Keratinocyte (primary cell): Measurements from ENCODE around the gene GTF3C5. TPM values are rescaled to one million over a fixed set of nuclear protein-coding genes. Genes with fewer than 3 reads are reported as not detected.

Source experiments
- DNase-seq: peaks from one replicate; pipeline ENCODE4 v3.0.0-alpha.2; 2011; ENCODE audit warnings: low read depth, missing footprints, low spot score
- FAIRE-seq: peaks from 2 replicates; lab custom pipeline; 2011; peaks lifted over from hg19 to GRCh38; lab: Jason Lieb, UNC
- H2AFZ ChIP-seq: 2 replicates; pipeline ENCODE4 v1.6.0; 2012; ENCODE audit warnings: low read length, control low read depth, inconsistent platforms; ENCODE audit not compliant: control insufficient read depth
- H3K27ac ChIP-seq: 2 replicates; pipeline ENCODE4 v1.5.1; 2011; ENCODE audit warnings: low read length; ENCODE audit not compliant: control insufficient read depth, insufficient read depth
- H3K27me3 ChIP-seq: 3 replicates; pipeline ENCODE4 v1.6.0; 2011; ENCODE audit warnings: low read length; ENCODE audit not compliant: control insufficient read depth, insufficient read depth; ENCODE audit errors: extremely low read depth
- H3K36me3 ChIP-seq, 2 experiments: 2 replicates in 1 of 2; 3 replicates in 1 of 2; pipeline ENCODE4 v1.5.1; 2011; ENCODE audit warnings: low read length in 2 of 2, mild to moderate bottlenecking in 1 of 2; ENCODE audit not compliant: control insufficient read depth in 2 of 2, insufficient read depth in 2 of 2; ENCODE audit errors: extremely low read depth in 1 of 2
- H3K4me1 ChIP-seq: 3 replicates; pipeline ENCODE4 v1.5.1; 2011; ENCODE audit warnings: low read length; ENCODE audit not compliant: control insufficient read depth, insufficient read depth; ENCODE audit errors: extremely low read depth
- H3K4me2 ChIP-seq: 3 replicates; pipeline ENCODE4 v1.6.0; 2011; ENCODE audit warnings: low read depth, low read length; ENCODE audit not compliant: control insufficient read depth, insufficient read depth; ENCODE audit errors: extremely low read depth
- H3K4me3 ChIP-seq, 3 experiments: fragments of 200-600 bp in 1 of 3; sonication (generic) in 1 of 3; 2 replicates in 2 of 3; 3 replicates in 1 of 3; pipeline ENCODE4 v1.5.1; 2011 to 2016; ENCODE audit warnings: low read length in 3 of 3, mild to moderate bottlenecking in 3 of 3, control low read depth in 2 of 3, inconsistent platforms in 1 of 3, low read depth in 1 of 3, mixed read lengths in 1 of 3, mixed run types in 1 of 3, moderate library complexity in 1 of 3; ENCODE audit not compliant: control insufficient read depth in 2 of 3, insufficient read depth in 2 of 3; ENCODE audit errors: extremely low read depth in 1 of 3
- H3K79me2 ChIP-seq: 2 replicates; pipeline ENCODE4 v1.6.0; 2012; ENCODE audit warnings: low read length; ENCODE audit not compliant: control insufficient read depth, insufficient read depth
- H3K9ac ChIP-seq: 3 replicates; pipeline ENCODE4 v1.6.0; 2011; ENCODE audit warnings: low read length; ENCODE audit not compliant: control insufficient read depth, insufficient read depth; ENCODE audit errors: extremely low read depth
- H3K9me1 ChIP-seq: 3 replicates; pipeline ENCODE4 v1.6.0; 2011; ENCODE audit warnings: low read length; ENCODE audit not compliant: control insufficient read depth, insufficient read depth; ENCODE audit errors: extremely low read depth
- H3K9me3 ChIP-seq: 2 replicates; pipeline ENCODE4 v1.5.1; 2012; ENCODE audit warnings: low read depth, low read length; ENCODE audit not compliant: control insufficient read depth
- H4K20me1 ChIP-seq: 3 replicates; pipeline ENCODE4 v1.6.0; 2011; ENCODE audit warnings: low read length; ENCODE audit not compliant: control insufficient read depth, insufficient read depth; ENCODE audit errors: extremely low read depth
- CTCF ChIP-seq, 3 experiments: IDR thresholded peaks in 1 of 3; conservative IDR thresholded peaks in 1 of 3; optimal IDR thresholded peaks in 1 of 3; 2 replicates in 2 of 3; 3 replicates in 1 of 3; pipeline versions ENCODE3 to v1.5.1; 2011; ENCODE audit warnings: low read length in 3 of 3, mild to moderate bottlenecking in 3 of 3, moderate library complexity in 2 of 3, control low read depth in 1 of 3, inconsistent platforms in 1 of 3; ENCODE audit not compliant: insufficient read depth in 2 of 3; ENCODE audit errors: extremely low read depth in 1 of 3
- EZH2 ChIP-seq: IDR thresholded peaks from one replicate; pipeline ENCODE4 v1.6.1; 2012; ENCODE audit warnings: inconsistent platforms, mild to moderate bottlenecking, low read length, moderate library complexity
- dilution Hi-C: fragments of 300-500 bp; cut with MboI; formaldehyde crosslinking; loops from one replicate; pipeline ENCODE4 v1.7.0; 2020; ENCODE audit warnings: low sequenced_read_pairs; ENCODE audit not compliant: extremely low pct_ligation_motif_present
- polyA plus RNA-seq, 5 experiments: library from polyadenylated mRNA; depleted of rRNA in 3 of 5; stranded (reverse) in 3 of 5; stranded (forward) in 1 of 5; unstranded in 1 of 5; fragments of >200 nt; gene quantifications; 1 replicate in 1 of 5; 2 replicates in 3 of 5; 3 replicates in 1 of 5; pipeline versions ENCODE4 v1.2.1 to v1.2.3, GENCODE V29; 2011 to 2012; ENCODE audit warnings: missing spikeins in 2 of 5, low read depth in 1 of 5, low replicate concordance in 1 of 5

The GTF3C5 gene
- polyA plus RNA-seq, 1 donor (not counting 4 experiments of a cell fraction or from before 2014, with no cell fraction given), result 37.2 TPM

GRCh38 chr9:133086894-133087293 lies 56.1 kb downstream of the GTF3C5 start:
- H3K36me3 ChIP-seq, result no peaks in the 10 kb centered on the region
- no peak overlapping the region for H3K9ac ChIP-seq
- no peaks in the 10 kb centered on the region for H3K9me1 ChIP-seq
- no peaks in the 10 kb centered on the region for H3K27me3 ChIP-seq
- no peak for DNase-seq
- no peak overlapping the region for H2AFZ ChIP-seq
- no peaks in the 10 kb centered on the region for H4K20me1 ChIP-seq
- no peaks in the 10 kb centered on the region for H3K9me3 ChIP-seq
- FAIRE-seq, result no peak
- dilution Hi-C loops, result no loop called here
- no peak overlapping the region for H3K27ac ChIP-seq
- no peaks in the 10 kb centered on the region for H3K4me1 ChIP-seq
- H3K4me3 ChIP-seq, result no peak overlapping the region
- TF ChIP-seq CTCF (optimal IDR thresholded peaks at IDR 0.05 in 1 of 3, IDR thresholded peaks at IDR 0.05 in 1 of 3, conservative IDR thresholded peaks at IDR 0.05 in 1 of 3; ENCODE audit: extremely low read depth in 1 of 3, insufficient read depth in 2 of 3, low read length in 3 of 3) (no peak), EZH2 (no peak)
- no peak overlapping the region for H3K4me2 ChIP-seq
- H3K79me2 ChIP-seq, result no peaks in the 10 kb centered on the region

GRCh38 chr9:133087429-133088145 lies 56.8 kb downstream of the GTF3C5 start:
- Histone ChIP-seq H3K9me3 (no peaks in the 10 kb centered on the region), H3K36me3 (no peaks in the 10 kb centered on the region), H3K27ac (no peak overlapping the region), H3K79me2 (no peaks in the 10 kb centered on the region), H3K4me2 (no peak overlapping the region), H3K9me1 (no peaks in the 10 kb centered on the region), H3K4me3 (no peak overlapping the region), H3K4me1 (no peaks in the 10 kb centered on the region), H3K27me3 (no peaks in the 10 kb centered on the region), H4K20me1 (no peaks in the 10 kb centered on the region), H3K9ac (no peak overlapping the region), H2AFZ (no peak overlapping the region)
- DNase-seq (no peak), FAIRE-seq (no peak)
- dilution Hi-C loops, result no loop called here
- TF ChIP-seq CTCF (optimal IDR thresholded peaks at IDR 0.05 in 1 of 3, IDR thresholded peaks at IDR 0.05 in 1 of 3, conservative IDR thresholded peaks at IDR 0.05 in 1 of 3; ENCODE audit: extremely low read depth in 1 of 3, insufficient read depth in 2 of 3, low read length in 3 of 3), result no peak
- TF ChIP-seq EZH2, result no peak
